Measurements from ENCODE around the gene SMAP2. TPM values are rescaled to one million over a fixed set of nuclear protein-coding genes. Genes with fewer than 3 reads are reported as not detected.
A peak's percentile ranks its signal among the peaks of the same experiment; 100 is the strongest.
"Not testable (repeated sequence)": the region's sequence is repeated elsewhere in the genome, so short reads cannot be mapped to it uniquely, and the experiment has no call there.

The SMAP2 gene
- total RNA-seq (2014; rRNA removed; shearing (Covaris generic)), result 31.9 and 37.1 TPM in 2 replicates

DNA sequence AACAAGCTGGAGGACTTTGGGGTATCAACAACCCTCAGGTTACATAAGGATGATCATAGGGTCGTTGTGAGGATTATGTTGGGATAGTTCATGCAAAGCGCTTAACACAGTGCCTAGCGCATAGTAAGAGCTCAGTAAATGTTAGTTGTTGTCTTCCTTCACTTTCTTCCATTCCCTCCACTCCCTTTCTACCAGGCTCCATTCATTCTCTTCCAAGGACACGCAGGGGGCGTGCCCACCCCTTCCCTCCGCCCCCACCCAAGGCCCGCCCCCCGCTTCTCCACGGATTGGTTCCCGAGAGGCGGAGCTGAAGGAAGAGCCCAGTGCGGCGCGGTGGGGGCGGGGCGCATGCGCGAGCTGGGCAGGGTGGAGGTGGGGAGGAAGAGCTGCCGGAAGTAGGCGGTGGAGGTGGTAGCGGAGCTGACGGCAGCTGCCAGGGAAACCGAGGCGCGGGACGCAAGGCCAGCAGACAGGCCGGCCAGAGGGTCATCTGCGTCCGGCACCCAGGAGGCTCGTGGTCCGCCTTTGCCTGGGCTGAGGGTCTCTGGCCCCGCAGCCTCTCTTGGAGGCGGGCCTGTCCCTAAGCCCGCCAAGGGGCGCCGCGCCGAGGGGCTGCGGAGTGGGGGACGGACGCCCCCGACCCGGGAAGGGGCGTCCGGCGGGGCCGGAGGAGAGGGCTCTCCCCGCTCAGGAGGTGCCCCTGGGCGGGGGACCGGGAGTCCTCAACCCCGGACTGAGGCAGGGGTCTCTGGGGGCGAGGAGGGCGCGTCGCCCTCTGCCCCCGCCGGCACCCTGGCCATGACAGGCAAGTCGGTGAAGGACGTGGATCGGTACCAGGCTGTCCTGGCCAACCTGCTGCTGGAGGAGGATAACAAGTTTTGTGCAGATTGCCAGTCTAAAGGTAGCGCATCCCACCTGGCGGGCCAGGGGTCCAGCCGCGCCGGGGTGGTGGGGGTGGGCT lies at the start of gene SMAP2:
TSS of gene SMAP2 (plus strand) at position 405 of the 961 bp plus-strand sequence. CDS start at position 799, 394 bp downstream.
- H3K4me1 ChIP-seq (replicated peaks), result peaks cover 22% of the 10 kb centered on the region
- H3K36me3 ChIP-seq, result peaks cover 9% of the 10 kb centered on the region
- H3K9me3 ChIP-seq (replicated peaks), result 0 out of 2 replicates have a peak, but pooled peaks cover 2% of the 10 kb centered on the region
- H3K27ac ChIP-seq, result peak within 1 kb of the TSS; percentile 54
- H3K4me3 ChIP-seq, result peak within 1 kb of the TSS; percentile 82
- H3K27me3 ChIP-seq (replicated peaks), result no peaks in the 10 kb centered on the region
- peak; percentile 81 to 98 for DNase-seq (ENCODE audit: low read depth in 1 of 2, low spot score in 2 of 2)

DNA sequence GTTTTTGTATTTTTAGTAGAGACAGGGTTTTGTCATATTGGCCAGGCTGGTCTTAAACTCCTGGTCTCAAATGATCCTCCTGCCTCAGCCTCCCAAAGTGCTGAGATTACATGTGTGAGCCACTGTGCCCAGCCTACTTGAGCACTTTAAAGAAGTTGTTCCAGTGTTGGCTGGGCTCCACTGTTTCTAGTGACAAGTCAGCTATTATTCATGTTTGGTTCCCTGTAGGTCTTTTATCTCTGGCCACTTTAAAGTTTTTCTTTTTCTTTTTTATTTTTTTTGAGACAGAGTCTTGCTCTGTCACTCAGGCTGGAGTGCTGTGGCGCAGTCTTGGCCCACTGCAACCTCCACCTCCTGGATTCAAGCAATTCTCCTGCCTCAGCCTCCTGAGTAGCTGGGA lies 42.1 kb upstream of the SMAP2 start:
- not testable (repeated sequence) for H3K36me3 ChIP-seq; DNase-seq (ENCODE audit: low read depth in 1 of 2, low spot score in 2 of 2); H3K9me3 ChIP-seq (replicated peaks); H3K4me3 ChIP-seq; H3K27ac ChIP-seq; H3K27me3 ChIP-seq (replicated peaks); H3K4me1 ChIP-seq (replicated peaks)

DNA sequence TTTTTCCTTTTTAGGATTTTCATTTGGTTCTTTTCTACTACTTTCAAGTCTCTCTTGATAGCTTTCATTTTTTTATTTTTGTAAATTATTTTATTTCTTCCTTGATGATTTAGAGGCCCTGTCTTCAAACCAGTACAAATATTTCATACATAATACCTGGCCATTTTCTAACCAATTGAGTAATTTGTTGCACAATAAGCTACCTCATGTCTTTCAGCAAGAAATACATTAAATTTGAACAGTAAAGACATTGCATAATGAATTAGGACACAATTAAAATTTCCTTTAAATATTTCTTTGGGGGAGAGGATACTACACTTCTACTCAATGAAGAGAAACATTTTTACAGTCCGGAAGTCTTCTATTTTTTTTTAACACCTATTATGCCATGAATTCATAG lies 40.8 kb upstream of the SMAP2 start:
- Histone ChIP-seq H3K27me3 (replicated peaks) (no peaks in the 10 kb centered on the region), H3K4me3 (no peak overlapping the region), H3K9me3 (replicated peaks) (no peaks in the 10 kb centered on the region), H3K36me3 (no peaks in the 10 kb centered on the region), H3K27ac (no peak overlapping the region), H3K4me1 (replicated peaks) (no peaks in the 10 kb centered on the region)
- no peak for DNase-seq (ENCODE audit: low read depth in 1 of 2, low spot score in 2 of 2)

DNA sequence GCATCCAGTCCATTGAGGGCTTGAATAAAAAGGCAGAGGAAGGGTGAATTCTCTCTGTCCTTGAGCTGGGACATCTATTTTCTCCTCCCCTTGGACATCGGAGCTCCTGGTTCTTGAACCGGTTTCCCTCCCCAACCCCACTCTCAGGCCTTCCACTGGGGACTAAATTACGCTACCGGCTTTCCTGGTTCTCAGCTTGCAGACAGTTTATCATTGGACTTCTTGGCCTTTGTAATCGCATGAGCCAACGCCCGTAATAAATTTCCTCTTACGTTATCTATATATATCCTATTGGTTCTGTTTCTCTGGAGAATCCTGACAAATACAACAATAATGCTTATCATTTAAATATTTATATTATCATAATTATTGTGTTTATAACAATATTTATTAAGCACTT lies 36.1 kb upstream of the SMAP2 start:
- H3K4me3 ChIP-seq, result no peak overlapping the region
- no peak overlapping the region for H3K27ac ChIP-seq
- no peaks in the 10 kb centered on the region for H3K9me3 ChIP-seq (replicated peaks)
- no peaks in the 10 kb centered on the region for H3K36me3 ChIP-seq
- no peaks in the 10 kb centered on the region for H3K27me3 ChIP-seq (replicated peaks)
- DNase-seq (ENCODE audit: low read depth in 1 of 2, low spot score in 2 of 2), result no peak
- peaks cover 3% of the 10 kb centered on the region; the same call in 1 of the 2 replicates for H3K4me1 ChIP-seq (replicated peaks)

DNA sequence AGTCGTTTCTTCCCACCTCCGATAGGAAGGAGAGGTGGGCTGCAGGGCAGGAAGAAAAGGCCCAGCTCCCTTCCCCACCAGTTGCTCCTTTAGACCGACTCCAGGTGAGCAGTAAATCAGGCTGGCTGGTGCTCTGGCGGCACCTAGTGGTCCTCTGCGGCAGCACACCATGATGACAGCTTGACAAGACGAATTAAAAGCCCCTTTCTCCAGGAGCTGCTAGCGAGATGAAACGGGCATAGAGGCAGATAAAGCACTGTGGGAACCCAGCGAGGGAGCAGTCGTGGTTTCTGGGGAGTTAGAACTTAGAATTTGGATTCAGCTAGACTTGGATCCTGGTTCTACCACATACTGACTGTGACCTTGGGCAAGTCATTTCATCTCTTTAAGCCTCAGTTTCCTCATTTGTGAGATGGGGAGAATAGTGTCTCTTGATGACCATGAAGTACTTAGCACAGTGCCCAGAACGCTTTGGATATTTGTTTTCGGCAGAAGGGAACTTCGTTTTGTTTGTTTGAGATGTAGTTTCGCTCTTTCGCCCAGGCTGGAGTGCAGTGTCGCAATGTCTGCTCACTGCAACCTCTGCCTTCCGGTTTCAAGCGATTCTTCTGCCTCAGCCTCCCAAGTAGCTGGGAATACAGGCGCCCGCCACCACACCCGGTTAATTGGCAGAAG lies 34.6 kb upstream of the SMAP2 start:
- H3K27ac ChIP-seq, result no peak overlapping the region
- no peaks in the 10 kb centered on the region for H3K27me3 ChIP-seq (replicated peaks)
- no peak overlapping the region for H3K4me3 ChIP-seq
- peak; percentile 59 to 77 for DNase-seq (ENCODE audit: low read depth in 1 of 2, low spot score in 2 of 2)
- peaks cover 3% of the 10 kb centered on the region; the same call in 1 of the 2 replicates for H3K4me1 ChIP-seq (replicated peaks)
- H3K9me3 ChIP-seq (replicated peaks), result no peaks in the 10 kb centered on the region
- no peaks in the 10 kb centered on the region for H3K36me3 ChIP-seq

DNA sequence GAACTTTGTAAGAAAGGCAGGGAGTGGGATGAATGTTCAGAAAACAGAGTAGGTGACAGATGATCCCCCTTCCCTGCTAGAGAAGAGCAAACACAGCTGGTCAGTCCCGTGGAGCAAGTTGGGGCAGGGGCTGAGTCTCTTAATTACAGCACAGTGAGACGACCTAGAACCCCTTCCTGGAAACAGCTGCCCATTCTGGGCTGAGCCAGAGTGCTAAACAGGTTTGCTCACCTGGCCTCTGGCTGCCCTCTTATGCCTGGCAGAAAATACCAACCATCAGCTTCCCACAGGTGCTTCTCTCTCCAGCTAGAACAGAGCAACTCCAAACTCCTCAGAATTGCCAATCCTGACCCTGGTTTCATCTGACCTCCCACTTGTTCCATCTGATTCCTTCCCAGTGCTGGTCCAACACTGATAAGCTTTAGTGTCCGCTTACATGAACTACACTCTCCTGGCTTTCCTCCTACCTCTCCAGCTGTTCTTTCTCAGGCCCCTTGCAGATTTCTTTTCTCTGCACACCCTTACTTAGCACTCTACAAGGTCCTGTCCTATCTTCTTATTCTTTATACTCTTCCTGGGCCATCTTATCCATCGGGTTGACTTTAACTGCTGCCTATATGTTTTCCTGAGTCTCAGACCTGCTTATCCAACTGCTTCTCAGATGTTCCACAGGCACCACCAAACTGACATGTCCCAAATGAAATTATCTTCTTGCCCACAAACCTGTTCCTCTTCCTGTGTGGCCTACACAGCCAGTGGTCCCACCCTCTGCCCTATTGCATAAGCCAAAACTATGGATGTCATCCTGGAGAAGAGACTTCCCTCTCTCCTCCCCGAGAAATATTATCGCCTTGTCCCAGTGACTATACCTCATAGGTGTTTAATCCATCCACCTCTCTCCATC lies 33.9 kb upstream of the SMAP2 start:
- Histone ChIP-seq H3K27ac (no peak overlapping the region), H3K4me1 (replicated peaks) (peaks cover 3% of the 10 kb centered on the region; the same call in 1 of the 2 replicates), H3K36me3 (no peaks in the 10 kb centered on the region), H3K27me3 (replicated peaks) (no peaks in the 10 kb centered on the region), H3K9me3 (replicated peaks) (no peaks in the 10 kb centered on the region), H3K4me3 (no peak overlapping the region)
- DNase-seq (ENCODE audit: low read depth in 1 of 2, low spot score in 2 of 2), result no peak

DNA sequence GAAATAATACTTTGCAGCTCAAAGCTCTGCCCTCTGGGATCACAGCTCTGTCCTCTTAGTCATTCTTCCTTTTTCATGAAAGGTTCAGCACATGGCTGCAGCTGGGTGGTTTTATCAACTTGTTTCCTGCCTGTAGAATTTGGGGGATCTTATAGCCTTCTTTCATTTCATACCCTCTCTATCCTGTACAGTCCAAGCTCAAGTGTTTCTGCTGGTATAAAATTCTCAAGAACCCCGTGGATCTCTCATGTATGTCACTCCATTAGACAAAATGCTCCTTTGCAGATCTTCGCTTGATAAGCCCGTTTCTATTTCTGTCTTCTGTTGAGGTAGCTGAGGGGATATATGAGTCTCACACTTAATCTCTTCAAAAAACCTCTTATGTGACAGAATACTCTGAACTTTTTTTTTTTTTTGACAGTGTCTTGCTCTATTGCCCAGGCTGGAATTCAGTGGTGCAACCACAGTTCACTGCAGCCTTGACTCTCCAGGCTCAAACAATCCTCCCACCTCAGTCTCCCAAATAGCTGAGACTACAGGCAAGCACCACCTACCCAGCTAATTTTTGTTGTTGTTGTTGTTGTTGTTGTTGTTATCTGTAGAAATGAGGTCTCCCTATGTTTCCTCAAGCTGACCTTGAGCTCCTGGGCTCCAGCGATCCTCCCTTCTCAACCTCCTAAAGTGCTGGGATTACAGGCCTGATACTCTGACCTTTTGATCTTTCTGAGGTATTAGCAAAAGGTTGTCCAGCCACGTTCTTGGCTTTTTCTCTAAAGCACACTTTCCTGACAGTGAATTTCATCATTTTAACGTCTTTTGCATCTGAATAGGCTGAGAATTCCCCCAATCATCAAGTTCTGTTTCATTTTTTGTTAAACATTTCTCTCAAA lies 31.8 kb upstream of the SMAP2 start:
- Histone ChIP-seq H3K4me3 (no peak overlapping the region), H3K9me3 (replicated peaks) (no peaks in the 10 kb centered on the region), H3K27ac (no peak overlapping the region), H3K36me3 (no peaks in the 10 kb centered on the region), H3K4me1 (replicated peaks) (peaks cover 3% of the 10 kb centered on the region; the same call in 1 of the 2 replicates), H3K27me3 (replicated peaks) (no peaks in the 10 kb centered on the region)
- DNase-seq (ENCODE audit: low read depth in 1 of 2, low spot score in 2 of 2), result no peak

DNA sequence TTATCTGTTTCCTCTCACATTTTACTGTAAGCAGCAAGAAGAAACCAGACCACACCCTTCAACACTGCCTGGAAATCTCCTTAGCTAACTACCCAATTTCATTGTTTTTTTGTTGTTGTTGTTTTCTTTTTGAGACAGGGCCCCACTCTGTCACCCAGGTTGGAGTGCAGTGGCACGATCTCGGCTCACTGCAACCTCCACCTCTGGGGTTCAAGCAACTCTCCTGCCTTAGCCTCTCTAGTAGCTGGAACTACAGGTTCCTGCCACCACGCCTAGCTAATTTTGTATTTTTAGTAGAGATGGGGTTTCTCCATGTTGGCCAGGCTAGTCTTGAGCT lies 31.2 kb upstream of the SMAP2 start:
- not testable (repeated sequence) for H3K4me3 ChIP-seq; H3K36me3 ChIP-seq; DNase-seq (ENCODE audit: low read depth in 1 of 2, low spot score in 2 of 2); H3K9me3 ChIP-seq (replicated peaks); H3K27ac ChIP-seq; H3K27me3 ChIP-seq (replicated peaks); H3K4me1 ChIP-seq (replicated peaks)

DNA sequence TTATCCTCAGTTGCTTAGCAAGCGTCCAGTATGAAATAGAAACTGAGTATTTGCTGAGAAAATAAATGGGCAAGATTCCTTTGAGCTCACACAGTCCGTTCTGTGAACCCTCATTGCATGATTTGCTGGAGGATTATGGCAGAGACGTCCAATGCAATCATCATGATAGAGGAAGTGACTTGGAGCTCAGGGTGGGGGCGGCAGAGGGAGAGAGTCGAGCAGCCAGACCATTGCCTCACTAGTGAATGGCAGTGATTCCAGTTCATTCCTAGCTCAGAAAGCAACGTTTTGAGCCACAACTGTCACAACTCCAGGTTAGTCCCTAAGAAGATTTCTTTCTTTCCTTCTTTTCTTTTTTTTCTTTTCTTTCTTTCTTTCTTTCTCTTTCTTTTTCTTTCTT lies 28.9 kb upstream of the SMAP2 start:
- H3K9me3 ChIP-seq (replicated peaks), result no peaks in the 10 kb centered on the region
- no peak overlapping the region for H3K4me3 ChIP-seq
- peak; percentile 7 to 41 for DNase-seq (ENCODE audit: low read depth in 1 of 2, low spot score in 2 of 2)
- no peaks in the 10 kb centered on the region for H3K27me3 ChIP-seq (replicated peaks)
- H3K4me1 ChIP-seq (replicated peaks), result no peaks in the 10 kb centered on the region
- no peaks in the 10 kb centered on the region for H3K36me3 ChIP-seq
- no peak overlapping the region for H3K27ac ChIP-seq

DNA sequence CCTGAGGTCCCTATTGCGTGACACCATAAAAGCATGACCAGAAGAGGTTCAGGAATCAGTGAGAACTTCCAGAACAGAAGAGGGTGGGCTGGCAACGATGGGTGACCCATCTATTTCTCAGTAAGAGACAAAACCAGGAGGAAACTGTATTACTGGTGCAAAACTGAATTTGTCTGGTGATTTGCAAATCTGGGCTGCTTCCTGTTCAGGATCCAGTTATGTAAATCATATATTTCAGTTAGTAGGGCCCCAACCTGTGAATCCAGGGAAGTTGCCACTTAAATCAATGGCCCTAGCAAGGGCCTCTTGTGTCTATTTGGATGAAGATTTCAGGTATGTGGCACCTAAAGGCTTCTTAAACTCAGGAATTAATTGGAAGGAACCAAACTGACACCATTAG lies 23.1 kb upstream of the SMAP2 start:
- Histone ChIP-seq H3K4me1 (replicated peaks) (no peaks in the 10 kb centered on the region), H3K36me3 (no peaks in the 10 kb centered on the region), H3K27me3 (replicated peaks) (no peaks in the 10 kb centered on the region), H3K27ac (no peak overlapping the region), H3K9me3 (replicated peaks) (no peaks in the 10 kb centered on the region), H3K4me3 (no peak overlapping the region)
- no peak for DNase-seq (ENCODE audit: low read depth in 1 of 2, low spot score in 2 of 2)

DNA sequence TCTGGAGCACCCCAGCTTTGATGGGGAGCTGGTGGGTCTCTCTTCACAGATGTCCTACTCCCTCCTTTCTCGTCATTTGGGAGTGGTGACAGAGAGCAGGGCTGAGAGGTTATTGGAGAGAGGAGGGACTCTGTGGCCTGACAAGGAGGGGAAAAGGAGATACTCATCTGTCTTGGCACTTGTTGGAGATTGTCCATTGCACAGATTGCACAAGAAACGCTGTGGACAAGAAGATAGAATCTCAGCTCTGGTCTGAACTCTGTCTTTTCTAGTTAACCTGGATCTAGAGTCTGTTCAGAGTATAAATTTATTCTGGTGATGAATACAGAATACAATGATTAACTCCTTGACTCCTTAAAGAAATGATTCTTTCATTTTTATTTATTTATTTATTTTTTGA lies 22.4 kb upstream of the SMAP2 start:
- H3K36me3 ChIP-seq, result no peaks in the 10 kb centered on the region
- no peak for DNase-seq (ENCODE audit: low read depth in 1 of 2, low spot score in 2 of 2)
- no peaks in the 10 kb centered on the region for H3K27me3 ChIP-seq (replicated peaks)
- no peak overlapping the region for H3K4me3 ChIP-seq
- H3K27ac ChIP-seq, result no peak overlapping the region
- H3K9me3 ChIP-seq (replicated peaks), result no peaks in the 10 kb centered on the region
- H3K4me1 ChIP-seq (replicated peaks), result no peaks in the 10 kb centered on the region

DNA sequence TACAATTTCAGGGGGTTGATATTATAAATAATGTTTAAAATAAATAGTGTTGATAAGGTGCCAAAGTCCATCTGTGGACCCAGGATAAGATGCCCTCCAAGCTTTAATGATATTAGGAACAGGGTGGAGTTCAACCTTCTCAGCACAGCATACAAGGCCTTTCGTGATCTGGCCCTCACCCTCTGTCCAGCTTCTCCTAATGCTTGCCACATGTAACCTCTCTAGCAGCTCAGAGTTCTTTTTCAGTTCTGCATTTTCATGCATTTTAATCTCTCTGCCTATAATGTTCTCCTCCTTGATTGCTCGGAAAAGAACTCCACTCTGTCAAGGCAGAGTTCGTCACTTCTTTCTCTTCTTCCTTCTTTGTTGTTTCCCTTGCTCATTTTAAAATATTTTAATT lies 21.4 kb upstream of the SMAP2 start:
- H3K27ac ChIP-seq, result no peak overlapping the region
- no peak for DNase-seq (ENCODE audit: low read depth in 1 of 2, low spot score in 2 of 2)
- H3K4me3 ChIP-seq, result no peak overlapping the region
- H3K4me1 ChIP-seq (replicated peaks), result no peaks in the 10 kb centered on the region
- no peaks in the 10 kb centered on the region for H3K36me3 ChIP-seq
- H3K9me3 ChIP-seq (replicated peaks), result no peaks in the 10 kb centered on the region
- H3K27me3 ChIP-seq (replicated peaks), result no peaks in the 10 kb centered on the region

DNA sequence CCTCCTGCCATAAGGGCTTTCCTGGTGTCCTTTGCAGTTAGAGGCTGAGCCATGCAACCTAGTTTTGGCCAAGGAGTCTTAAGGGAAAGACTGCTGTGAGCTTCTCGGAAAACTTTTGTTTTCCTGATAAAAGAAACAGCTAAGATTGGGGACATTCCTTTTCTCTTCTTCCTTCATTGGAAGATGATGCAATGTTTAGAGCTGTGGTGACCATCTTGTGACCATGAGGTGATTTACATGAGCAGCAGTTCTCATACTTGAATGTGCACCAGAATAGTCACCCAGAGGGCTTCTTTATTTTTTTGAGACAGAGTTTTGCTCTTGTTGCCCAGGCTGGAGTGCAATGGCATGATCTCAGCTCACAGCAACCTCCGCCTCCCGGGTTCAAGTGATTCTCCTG lies 20.4 kb upstream of the SMAP2 start:
- Histone ChIP-seq H3K4me1 (replicated peaks) (no peaks in the 10 kb centered on the region), H3K4me3 (no peak overlapping the region), H3K27me3 (replicated peaks) (no peaks in the 10 kb centered on the region), H3K9me3 (replicated peaks) (peaks cover 3% of the 10 kb centered on the region; the same call in 1 of the 2 replicates), H3K36me3 (no peaks in the 10 kb centered on the region), H3K27ac (no peak overlapping the region)
- no peak for DNase-seq (ENCODE audit: low read depth in 1 of 2, low spot score in 2 of 2)

Data from SJSA1 (cell line).